HL-60/S4 (cell line): ENCODE results near the gene CCDC18.
"Not testable (repeated sequence)": the region's sequence is repeated elsewhere in the genome, so short reads cannot be mapped to it uniquely, and the experiment has no call there.

Experiments
- in situ Hi-C: fragments of 300-500 bp; cut with MboI; formaldehyde crosslinking; loops from 2 replicates; pipeline ENCODE4 v1.14.3; 2022; ENCODE audit warnings: low sequenced_read_pairs

The CCDC18 gene

DNA sequence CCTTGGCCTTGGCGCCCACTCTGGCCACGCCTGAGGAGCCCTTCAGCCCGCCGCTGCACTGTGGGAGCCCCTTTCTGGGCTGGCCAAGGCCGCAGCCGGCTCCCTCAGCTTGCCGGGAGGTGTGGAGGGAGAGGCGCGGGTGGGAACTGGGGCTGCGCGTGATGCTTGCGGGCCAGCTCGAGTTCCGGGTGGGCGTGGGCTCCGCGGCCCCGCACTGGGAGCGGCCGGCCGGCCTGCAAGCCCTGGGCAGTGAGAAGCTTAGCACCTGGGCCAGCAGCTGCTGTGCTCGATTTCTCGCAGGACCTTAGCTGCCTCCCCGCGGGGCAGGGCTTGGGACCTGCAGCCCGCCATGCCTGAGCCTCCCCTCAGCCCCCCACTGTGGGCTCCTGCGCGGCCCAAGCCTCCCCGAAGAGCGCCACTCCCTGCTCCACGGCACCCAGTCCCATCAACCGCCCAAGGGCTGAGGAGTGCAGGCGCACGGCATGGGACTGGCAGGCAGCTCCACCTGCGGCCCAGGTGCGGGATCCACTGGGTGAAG is 10.3 kb upstream of the CCDC18 start:
- in situ Hi-C loops: not testable (repeated sequence)

DNA sequence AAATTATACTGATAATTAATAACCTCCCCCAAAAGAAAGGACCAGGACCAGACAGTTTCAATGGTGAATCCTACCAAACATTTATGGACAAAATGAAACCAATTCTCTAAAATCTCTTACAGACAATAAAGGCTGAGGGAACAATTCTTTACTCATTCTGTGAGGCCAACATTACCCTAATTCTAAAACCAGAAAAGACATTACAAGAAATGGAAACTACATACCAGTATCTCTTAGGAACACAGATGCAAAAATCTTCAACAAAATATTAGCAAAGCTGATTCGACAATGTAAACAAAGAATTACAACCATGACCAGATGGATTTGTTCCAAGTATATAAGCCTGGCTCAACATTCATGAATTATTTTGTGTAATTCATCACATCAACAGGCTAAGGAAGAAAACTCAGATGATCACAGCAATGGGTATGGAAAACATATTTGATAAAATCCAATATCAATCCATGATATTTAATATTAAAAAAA is 8.9 kb upstream of the CCDC18 start:
- in situ Hi-C loops: no loop called here

DNA sequence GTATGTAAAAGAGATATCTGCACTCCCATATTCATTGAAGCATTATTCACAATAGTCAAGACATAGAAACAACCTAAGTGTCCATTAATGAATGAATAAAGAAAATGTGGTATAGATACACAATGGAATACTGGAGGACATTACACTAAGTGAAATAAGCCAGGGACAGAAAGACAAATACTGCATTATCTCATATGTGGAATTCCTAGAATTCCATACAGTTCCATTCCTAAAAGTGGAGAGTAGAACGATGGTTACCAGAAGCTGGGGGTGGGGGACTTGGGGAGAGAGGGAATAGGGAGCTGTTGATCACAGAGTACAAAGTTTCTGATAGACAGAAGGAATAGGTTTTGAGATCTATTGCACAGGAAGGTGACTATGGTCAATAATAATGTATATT is 7.7 kb upstream of the CCDC18 start:
- in situ Hi-C loops: no loop called here

DNA sequence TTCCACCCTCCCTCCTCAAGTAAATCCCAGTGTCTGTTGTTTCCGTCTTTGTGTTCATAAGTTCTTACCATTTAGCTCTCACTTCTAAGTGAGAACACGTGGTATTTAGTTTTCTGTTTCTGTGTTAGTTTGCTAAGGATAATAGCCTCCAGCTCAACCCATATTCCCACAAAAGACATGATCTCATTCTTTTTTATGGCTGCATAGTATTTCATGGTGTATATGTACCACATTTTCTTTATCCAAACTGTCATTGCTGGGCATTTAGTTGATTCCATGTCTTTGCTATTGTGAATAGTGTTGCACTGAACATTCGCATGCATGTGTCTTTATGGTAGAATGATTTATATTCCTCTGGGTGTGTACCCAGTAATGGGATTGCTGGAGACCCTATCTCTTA is 5.9 kb upstream of the CCDC18 start:
- in situ Hi-C loops: not testable (repeated sequence)

DNA sequence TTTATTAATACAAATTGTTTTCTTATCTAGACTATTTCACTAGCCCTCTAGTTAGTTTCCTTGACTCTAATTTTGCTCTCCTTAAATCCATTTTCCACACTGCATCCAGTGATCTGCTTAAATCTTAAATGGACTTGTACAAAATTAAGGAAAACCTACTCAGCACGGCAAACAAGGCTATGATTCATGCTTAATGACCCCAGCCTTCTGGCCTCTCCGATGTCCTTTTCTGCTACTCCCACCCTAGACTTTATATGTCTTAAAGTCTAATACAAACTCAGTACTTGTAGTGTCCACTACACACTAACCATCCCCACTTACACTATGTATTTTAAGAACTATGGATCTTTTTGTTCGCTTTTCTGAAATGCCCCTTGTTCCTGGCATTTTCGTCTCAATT is 2.5 kb upstream of the CCDC18 start:
- in situ Hi-C loops: no loop called here

DNA sequence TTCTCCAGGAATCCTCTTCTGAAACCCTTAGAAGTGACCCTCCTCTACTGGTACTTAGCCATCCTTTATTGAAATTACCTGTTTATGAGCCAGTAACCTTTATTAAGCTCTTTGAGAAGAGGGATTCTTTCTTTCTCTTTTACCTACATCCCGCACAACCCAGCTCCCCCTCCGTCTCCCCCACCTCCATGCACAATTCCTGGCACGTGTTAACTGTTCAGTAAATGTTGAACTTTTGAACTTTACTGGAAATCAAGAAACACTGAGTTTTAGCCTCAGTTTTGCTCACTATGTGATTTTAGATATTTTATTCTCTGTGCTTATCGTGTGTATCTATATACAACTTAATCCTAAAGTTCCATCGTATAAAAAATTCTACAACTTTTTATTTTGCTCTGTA is 2.1 kb upstream of the CCDC18 start:
- in situ Hi-C loops: no loop called here

DNA sequence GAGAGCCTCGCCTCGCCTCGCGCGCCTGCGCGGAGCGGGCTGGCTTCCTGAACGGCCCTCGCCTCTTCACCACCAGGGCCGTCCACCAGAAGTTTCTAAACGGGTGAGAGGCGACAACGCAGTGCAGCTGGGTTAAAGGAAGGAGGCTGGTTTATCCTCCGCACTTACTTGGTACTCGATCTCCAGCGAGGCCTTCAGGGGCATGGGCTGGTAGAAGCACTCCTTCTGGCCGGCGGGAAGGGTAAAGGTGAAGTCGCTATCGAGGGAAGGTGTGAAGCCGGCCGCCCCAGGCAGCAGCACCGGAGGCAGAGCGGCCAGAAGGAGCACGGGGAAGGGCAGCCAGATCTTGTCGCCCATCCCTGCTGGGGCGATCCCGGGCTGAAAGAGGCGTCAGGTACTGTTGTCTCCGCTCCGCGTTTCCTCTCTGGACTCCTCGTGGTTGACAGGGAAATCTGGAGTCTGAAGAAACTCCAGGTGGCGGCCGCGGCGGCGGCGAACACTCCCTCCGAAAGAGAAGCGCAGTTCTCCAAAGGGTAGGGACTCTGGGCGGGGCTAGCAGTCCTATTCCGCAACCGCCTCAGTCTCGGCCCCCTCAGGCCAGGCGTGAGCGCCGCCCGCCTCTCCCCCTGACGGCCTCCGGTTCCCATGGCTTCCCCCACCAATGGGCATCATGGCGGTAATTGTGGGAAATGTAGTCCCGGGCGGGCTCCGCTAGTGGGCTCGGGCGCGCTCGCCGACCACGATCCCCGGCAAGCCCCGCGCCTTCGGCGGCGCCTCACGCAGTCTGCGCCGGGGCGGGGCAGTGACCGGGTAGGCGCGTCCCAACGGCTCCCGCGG is 420 bp upstream of the CCDC18 start, which contains the start of gene TMED5:
TMED5 (minus strand) TSS at position 528 of the 837 bp plus-strand sequence; CDS start at position 357, 171 bp downstream.
- in situ Hi-C loops: no loop called here

DNA sequence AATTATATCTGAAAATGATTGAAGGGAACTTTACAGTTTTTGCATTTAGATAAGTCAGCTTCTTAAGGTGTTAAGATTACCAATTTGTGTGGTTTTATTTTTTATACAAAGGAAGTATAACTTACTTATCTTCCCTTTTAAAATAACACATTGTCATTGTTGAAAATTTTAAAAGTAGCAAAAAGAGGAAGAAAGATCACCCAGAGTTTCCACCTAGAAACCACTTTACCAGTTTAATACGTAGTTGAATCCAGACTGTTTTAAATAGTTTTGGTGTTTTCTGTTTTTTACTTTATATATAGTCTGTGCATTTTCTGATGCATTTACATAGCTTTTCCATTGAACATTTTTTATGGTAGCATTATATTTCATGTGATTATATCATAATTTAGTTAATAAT is 6.1 kb downstream of the CCDC18 start:
- in situ Hi-C loops: no loop called here

DNA sequence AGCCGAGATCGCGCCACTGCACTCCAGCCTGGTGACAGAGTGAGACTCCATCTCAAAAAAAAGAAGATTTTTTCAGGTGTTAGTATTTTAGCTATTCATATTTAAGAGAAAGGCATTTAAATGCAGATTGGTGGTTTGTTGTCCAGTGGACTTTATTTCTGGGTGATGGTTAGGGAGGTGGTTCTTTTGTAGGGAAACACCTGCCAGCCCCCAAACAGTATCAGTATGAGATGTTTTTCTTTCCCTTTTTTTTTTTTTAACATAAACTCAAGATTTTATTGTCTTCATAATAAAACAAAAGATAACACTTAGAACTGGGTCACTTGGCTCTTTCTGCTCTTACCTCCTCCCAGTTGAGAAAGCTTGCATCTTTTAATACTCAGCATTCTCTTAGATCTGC is 9.9 kb downstream of the CCDC18 start:
- in situ Hi-C loops: no loop called here

DNA sequence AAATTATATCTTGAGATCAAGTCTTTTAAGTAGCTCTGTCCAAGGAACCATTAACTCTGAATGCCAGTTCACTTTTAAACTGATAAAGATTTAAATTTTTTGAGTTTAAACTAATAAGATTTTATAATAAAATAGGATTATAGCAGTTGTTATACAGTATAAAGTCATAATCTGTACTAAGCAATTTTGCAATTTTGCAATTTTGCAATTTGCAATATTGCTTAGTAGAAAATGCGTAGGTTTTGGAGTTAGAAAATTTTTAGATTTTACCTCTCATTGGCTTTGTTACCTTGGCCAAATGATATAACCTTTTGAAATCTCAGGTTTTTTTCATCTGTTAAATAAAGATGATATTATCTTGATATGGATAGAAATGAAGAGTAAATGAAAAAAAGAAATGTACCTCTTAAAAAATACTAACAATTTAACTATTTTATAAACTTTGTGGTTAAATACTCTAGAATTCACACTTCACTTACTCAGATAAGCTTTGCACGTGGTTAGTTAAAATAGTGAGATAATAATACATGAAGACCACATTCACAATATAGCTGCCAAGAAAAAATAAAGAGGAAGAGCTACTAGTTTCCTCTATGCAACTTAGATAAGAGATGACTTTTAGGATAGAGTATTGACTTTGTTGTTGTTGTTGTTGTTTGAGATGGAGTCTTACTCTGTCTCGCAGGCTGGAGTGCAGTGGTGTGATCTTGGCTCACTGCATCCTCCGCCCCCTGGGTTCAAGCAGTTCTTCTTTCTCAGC is 13.9 kb downstream of the CCDC18 start:
- in situ Hi-C loops: no loop called here

DNA sequence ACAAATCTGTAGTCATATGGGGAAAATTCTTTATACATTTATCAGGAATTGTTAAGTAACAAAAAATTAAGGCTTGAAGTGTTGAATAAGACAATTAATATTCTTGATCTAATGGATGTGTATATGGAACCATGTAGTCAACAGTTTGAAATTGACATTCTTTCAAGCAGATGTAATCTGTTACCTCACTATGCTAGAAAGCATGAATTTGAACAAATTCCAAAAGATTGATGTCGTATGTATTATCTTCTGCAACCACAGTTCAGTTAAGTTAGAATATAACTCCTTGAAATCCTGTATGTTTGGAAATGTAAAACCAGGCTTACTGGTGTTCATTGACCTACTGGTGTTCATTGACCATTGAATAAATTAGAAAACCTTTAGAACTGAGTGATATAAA is 16.1 kb downstream of the CCDC18 start:
- in situ Hi-C loops: no loop called here

DNA sequence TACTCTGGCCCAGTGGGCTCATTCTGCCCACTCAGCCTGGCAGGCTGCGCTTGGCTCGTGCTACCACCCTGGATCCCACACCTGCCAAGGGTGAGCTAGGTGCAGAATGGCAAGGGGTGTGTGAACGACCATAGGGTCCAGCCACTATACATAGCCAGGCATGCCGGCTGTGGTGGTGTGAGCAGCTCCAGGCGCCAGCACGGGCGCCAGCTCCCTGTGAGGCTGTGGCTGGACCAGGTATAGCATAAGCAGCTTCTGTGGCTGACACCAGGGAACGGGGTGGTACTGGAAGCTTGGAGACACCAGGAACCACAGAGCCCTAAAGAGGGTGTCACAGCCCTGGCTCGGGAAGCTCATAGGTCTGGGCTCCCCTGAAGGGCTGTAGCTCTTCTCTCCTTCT is 18.6 kb downstream of the CCDC18 start:
- in situ Hi-C loops: no loop called here

DNA sequence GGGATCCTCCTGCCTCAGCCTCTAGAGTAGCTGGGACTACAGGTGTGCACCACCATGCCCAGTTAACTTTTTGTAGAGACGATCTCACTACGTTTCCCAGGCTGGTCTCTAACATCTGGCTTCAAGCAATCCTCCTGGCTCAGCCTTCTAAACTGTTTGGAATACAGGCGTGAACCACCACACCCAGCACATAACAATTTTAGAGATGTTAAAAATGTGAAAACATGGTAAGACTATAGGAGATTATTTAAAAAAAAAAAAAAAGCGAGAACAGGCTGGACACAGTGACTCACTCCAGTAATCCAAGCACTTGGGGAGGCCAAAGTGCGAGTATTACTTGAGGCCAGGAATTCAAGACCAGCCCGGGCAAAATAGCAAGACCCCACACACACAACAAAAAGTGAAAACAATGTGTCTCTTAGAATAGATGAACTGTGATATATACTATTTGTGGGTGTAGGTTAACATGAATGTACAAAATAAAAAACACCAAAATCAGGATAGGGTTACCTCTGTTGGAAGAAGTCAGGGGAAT is 19.6 kb downstream of the CCDC18 start:
- in situ Hi-C loops: no loop called here

DNA sequence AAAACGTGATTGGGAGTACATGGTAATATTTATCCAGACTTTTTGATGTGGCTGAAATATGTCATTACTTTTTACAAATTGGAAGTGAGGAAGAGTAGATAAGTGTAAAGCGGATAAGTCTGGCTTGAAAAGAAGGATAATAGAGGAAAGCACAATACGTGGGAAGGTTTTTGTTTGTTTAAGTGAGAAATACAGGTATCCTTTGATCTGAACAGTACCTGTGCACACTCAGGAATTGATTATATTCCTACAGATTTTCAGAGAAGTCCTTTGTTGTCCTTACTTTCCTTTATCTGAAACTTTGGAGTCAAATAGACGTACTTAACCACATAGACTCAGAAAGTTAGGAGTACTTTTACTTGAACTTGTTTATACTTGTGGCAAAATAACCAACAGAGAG is 20.2 kb downstream of the CCDC18 start:
- in situ Hi-C loops: no loop called here

DNA sequence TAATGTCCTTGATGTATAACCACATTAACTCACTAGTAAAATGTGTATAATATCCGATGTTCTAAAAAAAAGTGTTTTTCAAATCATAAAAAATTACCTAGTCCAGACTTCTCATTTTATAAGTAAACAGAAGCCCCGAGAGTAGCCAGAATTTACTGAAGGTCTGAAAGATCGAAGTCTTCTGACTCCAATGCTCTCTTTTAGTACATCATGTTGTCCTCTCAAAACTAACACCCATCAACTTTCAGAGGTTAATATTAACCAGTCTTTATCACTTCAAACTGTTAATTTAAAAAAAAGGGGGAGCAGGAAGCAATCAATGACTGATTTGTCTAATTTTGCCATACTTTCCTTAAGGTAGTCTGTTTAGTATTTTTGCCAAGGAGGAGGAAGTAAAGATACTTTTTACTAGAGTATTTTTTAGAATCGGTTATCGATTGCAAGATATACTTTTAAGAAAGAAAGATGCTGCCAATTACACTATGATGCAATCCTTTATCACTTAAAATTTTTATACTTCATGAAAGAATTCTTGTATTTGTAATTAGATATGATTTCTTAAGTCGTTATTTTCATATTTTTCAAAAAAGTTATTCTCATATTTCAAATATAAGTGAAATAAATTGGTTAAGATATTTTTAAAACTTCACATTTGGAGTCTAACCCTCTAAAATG is 25.5 kb downstream of the CCDC18 start:
- in situ Hi-C loops: no loop called here

DNA sequence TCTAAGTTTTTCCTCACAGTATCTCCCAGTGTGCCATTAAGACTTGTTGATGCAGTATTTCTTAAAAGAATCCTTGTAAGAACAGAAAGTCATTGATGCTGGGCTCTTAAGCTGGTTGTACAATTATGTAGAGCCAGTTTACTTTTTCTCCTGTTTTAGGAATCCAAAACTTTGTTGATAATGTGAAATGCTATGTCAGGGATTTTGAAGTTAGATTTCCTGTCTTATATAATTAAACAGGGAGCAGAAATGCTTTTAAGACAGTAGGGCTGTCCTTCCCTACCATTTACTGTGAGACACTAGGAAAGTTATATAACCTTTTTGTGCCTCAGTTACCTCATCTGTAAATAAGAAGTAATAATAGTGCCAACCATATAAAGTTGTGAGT is 26.0 kb downstream of the CCDC18 start:
- in situ Hi-C loops: no loop called here

DNA sequence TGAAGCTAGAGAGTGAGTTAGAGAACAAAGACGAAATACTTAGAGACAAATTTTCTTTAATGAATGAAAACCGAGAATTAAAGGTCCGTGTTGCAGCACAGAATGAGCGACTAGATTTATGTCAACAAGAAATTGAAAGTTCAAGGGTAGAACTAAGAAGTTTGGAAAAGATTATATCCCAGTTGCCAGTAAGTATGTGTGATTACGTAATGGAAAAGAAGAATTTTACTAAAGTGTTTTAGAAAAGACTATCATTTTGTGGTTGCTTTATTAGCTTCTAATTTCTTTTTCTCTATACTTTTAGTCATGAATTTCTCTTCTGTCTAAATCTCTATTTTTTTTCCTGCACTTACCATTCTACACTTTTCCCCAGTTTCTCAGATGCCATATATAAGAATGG is 26.7 kb downstream of the CCDC18 start:
- in situ Hi-C loops: no loop called here

DNA sequence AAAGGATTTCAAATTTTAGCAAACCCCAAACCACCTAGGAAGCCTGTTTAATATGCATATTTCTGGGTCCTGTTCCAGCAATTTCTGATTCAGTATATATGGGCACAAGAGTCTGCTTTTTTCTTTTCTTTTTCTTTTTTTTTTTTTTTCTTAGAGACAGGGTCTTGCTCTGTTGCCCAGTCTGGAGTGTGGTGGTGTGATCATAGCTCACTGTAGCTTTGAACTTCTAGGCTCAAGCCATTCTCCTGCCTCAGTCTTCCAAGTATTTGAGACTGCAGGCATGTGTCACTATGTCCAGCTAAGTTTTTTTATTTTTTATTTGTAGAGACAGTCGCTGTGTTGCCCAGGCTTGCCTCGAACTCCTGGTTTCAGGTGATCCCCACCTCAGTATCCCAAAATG is 34.8 kb downstream of the CCDC18 start:
- in situ Hi-C loops: no loop called here

DNA sequence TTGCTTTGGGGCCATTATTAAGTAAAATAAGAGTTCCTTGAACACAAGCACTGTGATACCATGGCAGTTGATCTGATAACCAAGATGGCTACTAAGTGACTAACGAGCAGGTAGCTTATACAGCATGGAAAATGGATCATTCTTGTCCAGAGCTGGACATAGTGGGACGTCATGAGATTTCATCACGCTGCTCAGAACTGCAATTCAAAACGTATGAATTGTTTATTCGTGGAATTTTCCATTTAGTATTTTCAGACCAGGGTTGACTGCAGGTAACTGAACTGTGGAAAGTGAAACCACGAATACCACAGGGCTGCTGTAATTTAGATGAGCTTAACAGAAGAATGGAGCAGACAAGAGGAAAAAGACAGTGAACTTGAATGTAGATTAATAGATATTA is 38.9 kb downstream of the CCDC18 start:
- in situ Hi-C loops: no loop called here

DNA sequence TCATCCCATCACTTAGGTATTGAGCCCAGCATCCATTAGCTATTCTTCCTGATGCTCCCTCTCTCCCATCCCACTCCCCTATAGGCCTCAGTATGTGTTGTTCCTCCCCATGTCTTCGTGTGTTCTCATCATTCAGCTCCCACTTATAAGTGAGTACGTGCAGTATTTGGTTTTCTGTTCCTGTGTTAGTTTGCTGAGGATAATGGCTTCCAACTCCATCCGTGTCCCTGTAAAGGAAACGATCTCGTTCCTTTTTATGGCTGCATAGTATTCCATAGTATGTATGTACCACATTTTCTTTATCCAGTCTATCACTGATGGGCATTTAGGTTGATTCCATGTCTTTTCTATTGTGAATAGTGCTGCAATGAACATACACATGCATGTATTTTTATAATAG is 40.2 kb downstream of the CCDC18 start:
- in situ Hi-C loops: not testable (repeated sequence)

DNA sequence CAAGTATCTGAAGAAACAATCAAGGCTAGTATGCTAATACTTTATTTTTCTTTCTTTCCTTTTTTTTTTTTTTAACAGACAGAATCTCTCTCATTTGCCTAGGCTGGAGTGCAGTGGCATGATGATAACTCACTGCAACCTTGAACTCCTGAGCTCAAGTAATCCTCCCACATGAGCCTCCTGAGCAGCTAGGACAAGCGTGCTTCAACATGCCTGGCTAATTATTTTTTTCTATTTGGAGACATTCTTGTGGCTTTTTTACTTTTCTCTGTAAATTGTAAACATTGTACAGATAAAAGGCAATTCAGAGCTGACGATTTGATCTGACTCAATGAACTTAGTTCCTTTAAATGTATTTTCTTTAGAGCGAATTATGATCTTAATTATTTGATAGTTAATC is 41.4 kb downstream of the CCDC18 start:
- in situ Hi-C loops: no loop called here
